Fibroblast of pulmonary artery (primary cell): ENCODE results near the gene HSF2BP.
"Not testable (repeated sequence)": the region's sequence is repeated elsewhere in the genome, so short reads cannot be mapped to it uniquely, and the experiment has no call there.

ENCODE experiments used
- DNase-seq: peaks from one replicate; pipeline ENCODE4 v3.0.0-alpha.2; 2010; ENCODE audit warnings: low read depth
- H3K4me3 ChIP-seq: replicated peaks from 2 replicates; pipeline ENCODE4 v1.5.1; 2011; ENCODE audit warnings: low read depth, mild to moderate bottlenecking, control low read depth, low read length, moderate library complexity
- CTCF ChIP-seq: IDR thresholded peaks from 2 replicates; pipeline ENCODE4 v1.5.1; 2011; ENCODE audit warnings: mild to moderate bottlenecking, control low read depth, low read length, inconsistent platforms; ENCODE audit errors: missing control alignments

The HSF2BP gene

GRCh38 chr21:43619856-43620255 lies 39.4 kb downstream of the HSF2BP start:
- DNase-seq = peak; percentile 31
- TF ChIP-seq CTCF = peak; percentile 18
- H3K4me3 ChIP-seq = no peak overlapping the region

GRCh38 chr21:43619344-43619743 lies 39.9 kb downstream of the HSF2BP start:
- H3K4me3 ChIP-seq = no peak overlapping the region
- no peak for TF ChIP-seq CTCF
- DNase-seq = no peak

- H3K4me3 ChIP-seq = no peak overlapping the region
- no peak for TF ChIP-seq CTCF
- no peak for DNase-seq
These were observed 40.3 kb downstream of the HSF2BP start for GRCh38 chr21:43618940-43619339.

- not testable (repeated sequence) for H3K4me3 ChIP-seq, DNase-seq
These were observed 42.4 kb downstream of the HSF2BP start for GRCh38 chr21:43616861-43617260.

- no peak for TF ChIP-seq CTCF
- no peak for DNase-seq
- H3K4me3 ChIP-seq = no peak overlapping the region
These were observed 44.4 kb downstream of the HSF2BP start for GRCh38 chr21:43614839-43615238.

GRCh38 chr21:43613755-43614638 lies 45.3 kb downstream of the HSF2BP start:
- H3K4me3 ChIP-seq = no peak overlapping the region
- TF ChIP-seq CTCF = no peak
- peak; percentile 67 for DNase-seq

GRCh38 chr21:43611598-43612369 lies 47.5 kb downstream of the HSF2BP start:
- DNase-seq = peak; percentile 79
- no peak overlapping the region for H3K4me3 ChIP-seq
- peak; percentile 94 for TF ChIP-seq CTCF
